Stimulated activated CD4-positive, alpha-beta T cell treated with anti-CD3 and anti-CD28 coated beads, Interleukin-1b, Interleukin-23, amount 100 ng/mL, for 24 hours (primary cell): ENCODE results near the gene TMEM269.
"Not testable (repeated sequence)": the region's sequence is repeated elsewhere in the genome, so short reads cannot be mapped to it uniquely, and the experiment has no call there.

Source experiments
- DNase-seq, 4 experiments: peaks; one replicate each; pipeline ENCODE4 v3.0.0-alpha.2; 2020; ENCODE audit warnings: low read depth in 4 of 4, low spot score in 1 of 4

TMEM269 gene

GRCh38 chr1:42748021-42748420, 36.8 kb upstream of the TMEM269 start:
- no peak for DNase-seq

GRCh38 chr1:42748461-42749410, 36.1 kb upstream of the TMEM269 start:
- no peak for DNase-seq

DNA sequence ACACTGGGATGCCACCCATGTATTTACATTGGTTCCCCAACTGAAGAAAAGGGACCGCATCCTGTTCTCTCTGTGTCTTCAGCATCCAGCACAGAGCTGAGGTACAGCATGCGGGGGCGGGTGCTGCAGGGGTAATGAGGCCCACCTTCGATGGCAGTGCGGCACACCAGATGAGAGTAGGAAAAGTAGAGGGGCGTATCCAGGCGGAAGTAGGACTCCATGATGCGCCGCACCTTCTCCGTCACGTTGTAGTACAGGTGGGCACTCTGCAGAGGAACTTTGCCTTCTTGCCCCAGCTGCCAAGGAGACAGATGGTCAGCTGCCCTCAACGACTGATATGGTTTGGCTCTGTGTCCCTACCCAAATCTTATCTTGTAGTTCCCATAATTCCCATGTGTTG, 34.8 kb upstream of the TMEM269 start:
- no peak for DNase-seq

DNA sequence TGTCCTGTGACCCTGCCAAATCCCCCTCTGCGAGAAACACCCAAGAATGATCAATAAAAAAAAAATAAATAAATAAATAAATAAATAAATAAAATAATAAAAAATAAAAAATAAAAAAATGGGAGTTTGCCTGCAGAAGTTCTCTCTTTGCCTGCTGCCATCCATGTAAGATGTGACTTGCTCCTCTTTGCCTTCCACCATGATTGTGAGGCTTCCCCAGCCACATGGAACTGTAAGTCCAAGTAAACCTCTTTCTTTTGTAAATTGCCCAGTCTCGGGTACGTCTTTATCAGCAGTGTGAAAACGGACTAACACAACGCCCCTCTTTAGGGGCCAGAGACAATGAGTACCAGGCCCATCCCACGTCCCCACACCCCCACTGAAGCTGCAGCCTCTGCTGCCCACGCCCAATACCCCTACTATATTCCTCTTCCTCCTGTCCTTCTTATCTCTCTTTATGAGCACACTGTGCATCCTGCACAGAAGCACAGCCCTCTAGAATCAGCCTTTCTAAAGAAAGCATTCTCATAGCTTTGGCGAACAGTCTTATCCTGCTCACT, 33.2 kb upstream of the TMEM269 start:
- DNase-seq: not testable (repeated sequence)

DNA sequence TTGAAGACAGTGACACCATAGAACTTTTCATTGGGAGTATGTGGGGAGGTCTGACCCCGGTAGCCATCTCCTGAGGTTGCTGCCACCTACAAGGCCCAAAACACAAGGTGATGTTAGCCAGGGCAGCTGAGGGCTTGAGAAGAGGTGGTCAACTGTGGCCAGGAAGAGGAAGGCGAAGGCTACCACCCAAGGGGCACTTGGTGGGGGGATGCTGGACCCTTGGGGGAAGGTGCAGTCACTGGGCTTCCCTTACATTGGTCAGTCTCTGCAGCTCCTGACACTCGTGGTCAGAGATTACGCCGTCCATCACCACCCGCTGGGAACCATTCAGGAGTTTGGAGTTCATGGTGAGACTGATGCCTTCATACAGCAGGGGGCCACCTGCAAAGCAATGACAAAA, 32.5 kb upstream of the TMEM269 start:
- DNase-seq: no peak

DNA sequence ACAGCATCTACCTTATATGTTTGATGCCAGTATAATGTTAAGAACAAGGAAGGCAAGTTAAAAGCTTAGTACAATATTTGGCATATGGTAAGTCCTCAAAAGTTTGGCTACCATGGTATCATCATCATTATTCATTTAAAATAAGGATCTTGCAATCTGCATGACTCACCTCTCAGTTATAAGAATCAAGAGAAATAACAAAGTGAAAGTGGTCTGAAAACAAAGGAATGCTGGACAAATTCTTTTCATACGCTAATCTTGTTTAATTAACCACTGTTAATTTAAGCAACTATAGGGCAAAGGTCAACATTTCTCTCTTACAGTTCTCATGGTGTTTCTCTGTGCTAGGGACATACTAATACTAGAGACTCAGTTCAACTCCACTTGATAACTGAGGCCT, 31.7 kb upstream of the TMEM269 start:
- no peak for DNase-seq

DNA sequence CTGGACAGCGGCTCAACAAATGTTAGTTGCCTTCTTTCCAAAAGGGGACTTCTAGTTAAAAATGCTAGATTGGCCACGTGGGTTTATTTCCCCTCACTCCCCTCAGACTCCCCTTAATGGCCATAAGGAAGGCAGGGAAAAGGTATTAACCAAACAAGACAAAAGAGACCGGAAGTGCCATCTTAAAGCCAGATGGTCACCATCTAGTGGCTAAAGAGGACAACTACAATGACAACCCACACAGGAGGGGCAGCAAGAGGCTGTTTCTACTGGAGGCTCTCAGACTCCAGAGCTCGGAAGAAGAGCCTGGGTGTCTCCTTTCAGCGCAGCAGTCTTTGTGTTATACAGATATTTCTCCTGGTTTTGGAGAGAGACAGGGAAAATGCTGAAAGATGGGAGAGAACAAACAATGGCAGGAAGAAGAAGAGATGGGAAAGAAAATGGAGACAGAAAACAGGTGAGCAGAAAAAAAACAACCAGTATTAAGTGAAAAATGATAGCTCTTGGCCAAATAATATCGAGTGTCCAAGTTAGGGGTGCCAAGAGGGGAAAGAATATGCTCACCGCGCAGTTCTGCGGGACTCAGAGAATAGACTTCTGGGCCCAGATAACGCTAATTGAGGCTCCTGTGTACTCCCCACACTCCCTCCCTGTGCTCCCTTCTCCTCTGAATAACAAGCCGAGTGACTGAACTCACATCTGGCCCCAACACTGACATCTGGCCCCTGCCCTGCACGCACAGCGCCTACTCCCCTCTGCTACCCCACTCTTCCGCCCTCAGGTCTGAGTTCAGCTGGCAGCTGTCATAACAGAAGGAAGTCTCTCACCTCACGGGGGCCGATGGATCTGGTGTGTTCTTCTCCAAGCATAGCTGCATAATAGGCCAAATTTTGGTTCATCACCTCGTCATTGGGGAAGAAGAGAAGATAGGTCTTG, 27.6 kb upstream of the TMEM269 start:
- DNase-seq: no peak

- no peak for DNase-seq
Observed at GRCh38 chr1:42757892-42758275, 26.9 kb upstream of the TMEM269 start.

DNA sequence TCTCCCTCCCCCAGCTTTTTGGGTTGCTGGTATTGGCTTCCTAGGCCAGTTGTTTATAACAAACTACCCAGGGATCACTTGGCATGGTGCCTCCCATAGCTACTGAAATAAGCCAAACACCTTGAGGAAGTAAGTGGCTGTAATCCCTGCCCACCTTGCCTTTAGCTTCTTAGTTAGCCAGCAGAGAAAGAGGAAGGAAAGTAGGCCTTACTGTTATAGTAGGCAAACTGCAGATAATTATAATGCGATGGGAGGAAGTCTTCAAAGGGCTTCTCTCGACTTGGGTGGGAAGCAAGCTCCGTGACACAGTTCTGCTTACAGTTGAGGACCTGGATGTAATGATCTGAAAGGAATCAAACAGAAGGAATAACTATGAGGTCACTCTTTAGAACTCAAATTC, 26.1 kb upstream of the TMEM269 start:
- DNase-seq: no peak

DNA sequence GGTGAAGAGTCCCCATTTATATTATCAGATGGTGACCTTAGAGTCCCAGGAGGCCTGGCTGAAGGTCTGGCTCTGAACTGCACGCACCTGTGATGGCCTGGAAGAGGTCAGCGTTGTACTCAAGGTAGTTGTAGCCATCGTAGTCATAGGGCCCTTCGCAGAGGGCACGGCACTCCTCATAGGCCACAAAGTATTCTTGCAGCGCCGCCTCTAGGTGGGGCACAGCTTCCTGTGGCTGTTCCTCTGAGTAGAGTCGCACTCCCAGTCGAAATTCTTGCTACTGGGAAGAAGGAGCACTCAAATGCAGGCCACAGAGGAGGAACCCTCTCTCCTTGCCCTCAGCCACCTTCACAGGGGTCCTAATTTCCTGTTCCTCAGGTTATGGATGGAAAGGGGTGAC, 25.7 kb upstream of the TMEM269 start:
- no peak for DNase-seq

DNA sequence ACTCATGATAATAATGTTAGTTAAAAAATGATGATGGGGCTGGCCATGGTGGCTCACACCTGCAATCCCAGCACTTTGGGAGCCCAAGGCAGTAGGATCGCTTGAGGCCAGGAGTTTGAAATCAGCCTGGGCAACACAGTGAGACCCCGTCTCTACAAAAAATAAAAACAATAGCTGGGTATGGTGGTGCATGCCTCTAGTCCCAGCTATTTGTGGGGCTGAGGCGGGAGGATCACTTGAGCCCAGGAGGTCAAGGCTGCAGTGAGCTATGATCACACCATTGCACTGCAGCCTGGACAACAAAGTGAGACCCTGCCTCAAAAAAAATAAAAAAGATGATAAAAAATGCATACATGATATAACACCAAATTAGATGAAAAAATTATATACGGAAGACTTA, 23.2 kb upstream of the TMEM269 start:
- DNase-seq: no peak

GRCh38 chr1:42762269-42762668, 22.5 kb upstream of the TMEM269 start:
- DNase-seq: no peak

GRCh38 chr1:42765269-42765668, 19.5 kb upstream of the TMEM269 start:
- no peak for DNase-seq

GRCh38 chr1:42765832-42766740, 18.7 kb upstream of the TMEM269 start:
- DNase-seq: peak; percentile 17 to 36 (median 30)

DNA sequence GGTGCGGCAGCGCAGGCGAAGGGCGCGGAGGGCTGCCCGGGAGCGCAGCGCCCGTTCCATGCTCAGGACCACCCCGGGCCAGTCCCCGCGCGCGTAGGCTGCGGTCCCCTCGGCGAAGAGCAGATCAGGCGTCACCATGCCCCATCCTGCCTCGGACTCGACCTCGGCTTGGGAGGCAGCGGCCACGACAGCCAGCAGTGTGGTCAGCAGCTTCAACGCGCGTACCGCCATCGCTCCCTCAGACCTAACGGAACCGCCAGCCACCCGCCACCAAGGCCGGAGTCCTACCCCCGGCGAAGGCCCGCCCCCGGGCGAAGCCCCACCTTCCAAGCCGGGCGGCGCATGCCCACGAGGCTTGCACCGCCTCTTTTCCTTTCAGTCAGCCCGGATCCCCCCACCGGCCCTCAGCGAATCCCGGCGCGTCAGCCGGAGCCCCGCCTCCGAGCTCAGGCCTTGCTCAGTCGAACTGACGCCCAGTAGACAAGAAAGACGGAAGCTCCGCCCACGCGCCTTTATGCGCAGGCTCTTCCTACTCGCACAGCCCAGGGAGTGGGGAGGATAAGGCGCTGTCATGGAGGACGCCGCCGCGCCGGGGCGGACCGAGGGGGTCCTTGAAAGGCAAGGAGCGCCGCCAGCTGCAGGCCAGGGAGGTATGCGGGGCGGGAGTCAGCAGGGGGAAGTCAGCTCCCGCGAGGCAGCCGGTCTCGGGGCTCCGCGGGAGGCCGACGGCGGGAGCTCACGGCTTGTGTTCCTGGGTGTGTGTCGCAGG, 17.9 kb upstream of the TMEM269 start, which contains the start of the genes C1orf50 and P3H1:
C1orf50 (plus strand) TSS at position 509 of the 769 bp plus-strand sequence; CDS start at position 572, 63 bp downstream.
P3H1 (minus strand) TSS at position 288 of the 769 bp plus-strand sequence; CDS start at position 231, 57 bp downstream.
- DNase-seq: peak; percentile 99 to 100 (median 99)

GRCh38 chr1:42767510-42768000, 17.2 kb upstream of the TMEM269 start:
- DNase-seq: no peak

- DNase-seq: no peak
Observed at GRCh38 chr1:42768172-42768571, 16.6 kb upstream of the TMEM269 start.

- no peak for DNase-seq
Observed at GRCh38 chr1:42769811-42770210, 15.0 kb upstream of the TMEM269 start.

- no peak for DNase-seq
Observed at GRCh38 chr1:42773420-42773819, 11.4 kb upstream of the TMEM269 start.
